GM20000 (cell line): ENCODE measurements around the gene KYNU.

Source experiments
- DNase-seq: peaks from one replicate; pipeline ENCODE4 v3.0.0; 2012; ENCODE audit warnings: low spot score
- TF ChIP-seq, protein P1 (sequence below): IDR thresholded peaks from 2 replicates; pipeline ENCODE4 v1.5.1; 2012; ENCODE audit warnings: mild to moderate bottlenecking, control low read depth; ENCODE audit errors: extremely low read depth, missing control alignments

KYNU gene

DNA sequence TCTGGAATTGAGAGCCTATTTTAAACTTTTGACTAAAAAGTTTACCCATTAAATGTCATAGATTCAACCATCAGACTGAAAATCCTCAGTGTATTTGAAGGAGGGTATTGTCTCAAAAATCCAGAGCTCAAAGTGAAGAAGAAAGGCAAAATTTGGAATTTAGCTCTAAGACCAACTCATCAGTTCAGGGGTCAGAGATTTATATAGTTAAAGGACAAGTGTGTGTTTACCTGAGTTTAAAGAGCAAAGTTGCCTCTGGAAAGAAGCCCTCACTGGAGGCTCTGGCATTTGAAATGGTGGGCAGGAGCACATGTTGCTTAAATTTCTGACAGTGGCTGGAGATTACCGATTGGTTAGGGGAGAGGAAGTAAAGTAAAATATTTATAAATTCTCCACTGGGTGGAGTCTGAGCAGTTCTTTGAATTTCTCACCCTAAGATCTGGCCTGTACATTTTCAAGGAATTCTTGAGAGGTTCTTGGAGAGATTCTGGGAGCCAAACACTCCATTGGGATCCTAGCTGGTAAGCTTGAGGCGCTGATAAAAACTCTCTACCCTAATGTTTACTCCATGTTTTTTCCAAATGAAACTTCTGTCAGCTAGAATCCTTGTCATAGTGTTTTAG lies at the start of gene KYNU:
TSS of gene KYNU (plus strand) at position 449 of the 623 bp plus-strand sequence. CDS start 7,704 bp downstream, outside the sequence.
- TF ChIP-seq, protein P1, sequence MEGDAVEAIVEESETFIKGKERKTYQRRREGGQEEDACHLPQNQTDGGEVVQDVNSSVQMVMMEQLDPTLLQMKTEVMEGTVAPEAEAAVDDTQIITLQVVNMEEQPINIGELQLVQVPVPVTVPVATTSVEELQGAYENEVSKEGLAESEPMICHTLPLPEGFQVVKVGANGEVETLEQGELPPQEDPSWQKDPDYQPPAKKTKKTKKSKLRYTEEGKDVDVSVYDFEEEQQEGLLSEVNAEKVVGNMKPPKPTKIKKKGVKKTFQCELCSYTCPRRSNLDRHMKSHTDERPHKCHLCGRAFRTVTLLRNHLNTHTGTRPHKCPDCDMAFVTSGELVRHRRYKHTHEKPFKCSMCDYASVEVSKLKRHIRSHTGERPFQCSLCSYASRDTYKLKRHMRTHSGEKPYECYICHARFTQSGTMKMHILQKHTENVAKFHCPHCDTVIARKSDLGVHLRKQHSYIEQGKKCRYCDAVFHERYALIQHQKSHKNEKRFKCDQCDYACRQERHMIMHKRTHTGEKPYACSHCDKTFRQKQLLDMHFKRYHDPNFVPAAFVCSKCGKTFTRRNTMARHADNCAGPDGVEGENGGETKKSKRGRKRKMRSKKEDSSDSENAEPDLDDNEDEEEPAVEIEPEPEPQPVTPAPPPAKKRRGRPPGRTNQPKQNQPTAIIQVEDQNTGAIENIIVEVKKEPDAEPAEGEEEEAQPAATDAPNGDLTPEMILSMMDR, result no peak
- peak; percentile 21 for DNase-seq

DNA sequence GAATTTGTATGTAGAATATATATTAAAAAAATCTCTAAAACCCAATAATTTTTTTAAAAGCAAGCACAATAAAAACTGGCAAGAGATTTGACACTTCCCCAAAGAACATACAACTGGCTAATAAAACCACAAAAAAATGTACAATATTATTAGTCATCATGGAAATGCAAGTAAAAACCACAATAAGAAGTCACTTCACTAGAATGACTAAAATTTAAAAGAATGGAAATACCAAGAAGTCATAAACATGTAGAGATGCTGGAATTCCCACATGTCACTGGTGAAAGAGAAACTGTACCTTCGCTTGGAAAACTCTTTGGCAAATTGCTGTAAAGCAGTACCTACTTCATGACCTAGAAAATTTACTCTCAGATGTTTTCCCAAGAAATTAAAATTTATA lies 43.4 kb upstream of the KYNU start:
- TF ChIP-seq, protein P1, result no peak
- no peak for DNase-seq

DNA sequence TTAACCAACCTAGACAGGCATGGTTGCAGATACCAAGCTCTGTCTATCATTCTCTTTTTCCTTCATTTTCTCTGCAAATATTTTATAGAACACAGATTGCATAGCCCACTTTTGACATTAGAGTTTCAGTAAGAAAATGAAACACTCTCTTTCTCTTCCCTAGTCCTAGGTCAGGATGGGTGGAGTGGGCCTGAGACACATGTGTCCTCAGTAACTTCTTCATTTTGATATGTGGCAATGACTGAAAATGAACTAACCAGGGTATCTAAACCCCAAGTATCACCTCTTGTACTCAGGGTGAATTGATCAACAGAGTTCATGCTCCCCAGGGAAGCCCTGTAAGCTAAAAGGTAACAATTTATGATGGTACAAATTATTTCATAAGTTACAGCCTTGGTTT lies 37.0 kb upstream of the KYNU start:
- DNase-seq, result no peak
- TF ChIP-seq, protein P1, result no peak

DNA sequence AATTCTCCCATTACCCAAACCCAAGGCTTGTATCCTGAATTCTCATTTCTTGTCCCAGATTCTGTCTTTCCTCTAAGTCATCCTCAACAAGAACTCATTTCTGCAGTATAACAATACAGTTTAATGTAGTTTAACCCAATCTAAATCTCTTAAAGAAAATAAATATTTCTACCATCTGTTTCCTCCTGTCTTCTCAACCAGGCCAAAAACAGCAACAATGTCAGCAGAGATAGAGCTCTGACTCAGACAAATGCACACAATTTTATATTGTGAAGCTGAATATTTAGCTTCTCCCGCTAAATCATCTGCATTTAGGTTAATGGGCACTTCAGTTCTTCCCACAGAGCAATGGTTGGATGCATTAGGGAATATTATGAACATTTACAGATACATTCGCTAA lies 35.7 kb upstream of the KYNU start:
- TF ChIP-seq, protein P1, result no peak

DNA sequence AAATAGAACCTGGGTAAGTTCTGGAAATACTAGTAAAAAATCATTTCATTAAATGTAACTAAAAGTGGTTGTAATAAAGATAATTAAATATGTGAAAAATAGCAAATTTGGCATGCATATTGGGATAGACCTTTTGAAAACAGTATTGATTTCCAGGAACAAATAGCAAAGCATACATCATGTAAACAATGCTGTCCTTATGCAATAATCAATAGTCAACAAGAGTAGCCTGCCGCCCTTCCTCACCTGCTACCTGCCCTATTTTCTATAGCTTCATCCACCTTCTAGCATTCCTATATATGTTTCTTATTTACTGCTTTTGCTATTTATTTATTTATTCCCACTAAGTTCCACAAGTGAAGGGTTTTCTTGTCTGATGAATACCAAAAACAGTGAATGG lies 35.1 kb upstream of the KYNU start:
- DNase-seq, result no peak
- TF ChIP-seq, protein P1, result no peak

More for the DNA sequence above, 35.7 kb upstream of the KYNU start:
- no peak for DNase-seq

DNA sequence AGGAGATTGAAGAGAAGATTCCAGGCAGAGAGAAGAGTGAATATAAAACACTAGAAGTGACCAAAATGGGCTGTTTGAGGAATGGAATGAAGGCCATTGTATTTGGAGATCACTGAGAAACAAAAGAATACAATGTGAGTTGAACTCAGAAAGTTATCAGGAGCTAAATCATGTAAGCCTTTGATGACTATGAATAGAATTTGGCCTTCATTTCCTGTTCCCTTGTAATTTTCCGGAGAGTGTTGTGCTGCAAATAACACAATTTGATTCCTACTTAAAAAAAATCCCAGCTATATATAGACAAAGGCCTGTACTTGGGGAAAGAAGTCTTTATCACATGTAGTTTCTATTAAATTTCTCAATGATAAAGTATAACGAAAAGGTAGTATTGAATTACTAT lies 33.7 kb upstream of the KYNU start:
- TF ChIP-seq, protein P1, result no peak
- DNase-seq, result no peak

DNA sequence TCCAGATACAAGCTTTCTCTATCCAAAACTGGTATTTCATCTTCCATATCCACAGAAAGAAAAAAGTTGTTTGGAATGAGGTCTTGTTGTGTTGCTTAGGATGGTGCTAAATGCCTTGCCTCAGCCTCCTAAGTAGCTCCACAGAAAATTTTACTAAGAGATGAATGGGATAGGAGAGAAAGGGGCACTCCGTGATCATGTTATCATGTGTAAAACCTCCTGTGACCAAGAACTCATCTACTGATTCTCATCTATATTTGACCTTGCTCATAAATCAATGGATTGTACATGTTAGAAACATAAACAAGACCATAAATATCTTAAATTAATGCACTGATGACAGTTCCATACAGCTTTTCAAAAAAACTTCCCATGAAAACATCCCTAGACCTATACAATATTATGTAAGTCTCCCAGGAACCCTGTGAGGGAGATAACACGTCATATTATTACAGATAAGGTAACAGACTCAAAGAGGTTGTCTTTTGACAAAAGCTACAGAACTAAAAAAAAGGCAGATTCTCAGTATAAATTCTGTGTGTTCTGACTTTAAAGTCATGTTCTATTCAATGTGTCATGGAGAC lies 29.3 kb upstream of the KYNU start:
- no peak for DNase-seq
- TF ChIP-seq, protein P1, result no peak
